Measurements from ENCODE around the gene TOR1AIP1.

The TOR1AIP1 gene

GRCh38 chr1:179938752-179939151, 56.7 kb downstream of the TOR1AIP1 start (continued):
- TF ChIP-seq GLI2 (tag by site-specific recombination; IDR thresholded peaks at IDR 0.05; ENCODE audit: borderline replicate concordance, low read depth) (no peak), ZNF354C (tag by site-specific recombination; IDR thresholded peaks at IDR 0.05; ENCODE audit: borderline replicate concordance, low read depth) (no peak), ZEB2 (tag by site-specific recombination; IDR thresholded peaks at IDR 0.05) (peak; percentile 61; the same call in 1 of the 2 replicates), BCL6B (tag by site-specific recombination; IDR thresholded peaks at IDR 0.05) (no peak), ZNF24 (tag by site-specific recombination; IDR thresholded peaks at IDR 0.05) (peak; percentile 47; the same call in 1 of the 2 replicates), ZNF654 (tag by site-specific recombination; IDR thresholded peaks at IDR 0.05; ENCODE audit: low read depth) (no peak), SCRT2 (tag by site-specific recombination; IDR thresholded peaks at IDR 0.05) (no peak), ZNF2 (tag by site-specific recombination; IDR thresholded peaks at IDR 0.05) (no peak), ZNF391 (tag by site-specific recombination; IDR thresholded peaks at IDR 0.05; ENCODE audit: borderline replicate concordance, low read depth) (no peak), CTCF (tag by site-specific recombination; IDR thresholded peaks at IDR 0.05) (no peak), ZBTB17 (tag by site-specific recombination; IDR thresholded peaks at IDR 0.05) (peak; percentile 84), ZNF792 (tag by site-specific recombination; IDR thresholded peaks at IDR 0.05) (no peak), KLF10 (tag by site-specific recombination; IDR thresholded peaks at IDR 0.05) (no peak), ZNF37A (tag by site-specific recombination; IDR thresholded peaks at IDR 0.05) (no peak), ZNF398 (tag by site-specific recombination; IDR thresholded peaks at IDR 0.05) (no peak), ZNF645 (tag by site-specific recombination; IDR thresholded peaks at IDR 0.05) (no peak), RBAK (tag by site-specific recombination; IDR thresholded peaks at IDR 0.05) (no peak), ZNF302 (tag by site-specific recombination; IDR thresholded peaks at IDR 0.05; ENCODE audit: low read depth) (no peak), HOXD13 (CRISPR knock-in tag; IDR thresholded peaks at IDR 0.05; ENCODE audit: borderline replicate concordance) (no peak), TCF7L2 (IDR thresholded peaks at IDR 0.05; ENCODE audit: borderline replicate concordance, low read depth, low read length) (peak; percentile 99), ZNF660 (tag by site-specific recombination; IDR thresholded peaks at IDR 0.05) (no peak), ZNF514 (tag by site-specific recombination; IDR thresholded peaks at IDR 0.05) (no peak), ZNF677 (tag by site-specific recombination; IDR thresholded peaks at IDR 0.05) (no peak), ZFP69B (tag by site-specific recombination; IDR thresholded peaks at IDR 0.05) (no peak), ZNF211 (tag by site-specific recombination; IDR thresholded peaks at IDR 0.05; ENCODE audit: low read depth) (no peak)
- TF ChIP-seq, protein P1, sequence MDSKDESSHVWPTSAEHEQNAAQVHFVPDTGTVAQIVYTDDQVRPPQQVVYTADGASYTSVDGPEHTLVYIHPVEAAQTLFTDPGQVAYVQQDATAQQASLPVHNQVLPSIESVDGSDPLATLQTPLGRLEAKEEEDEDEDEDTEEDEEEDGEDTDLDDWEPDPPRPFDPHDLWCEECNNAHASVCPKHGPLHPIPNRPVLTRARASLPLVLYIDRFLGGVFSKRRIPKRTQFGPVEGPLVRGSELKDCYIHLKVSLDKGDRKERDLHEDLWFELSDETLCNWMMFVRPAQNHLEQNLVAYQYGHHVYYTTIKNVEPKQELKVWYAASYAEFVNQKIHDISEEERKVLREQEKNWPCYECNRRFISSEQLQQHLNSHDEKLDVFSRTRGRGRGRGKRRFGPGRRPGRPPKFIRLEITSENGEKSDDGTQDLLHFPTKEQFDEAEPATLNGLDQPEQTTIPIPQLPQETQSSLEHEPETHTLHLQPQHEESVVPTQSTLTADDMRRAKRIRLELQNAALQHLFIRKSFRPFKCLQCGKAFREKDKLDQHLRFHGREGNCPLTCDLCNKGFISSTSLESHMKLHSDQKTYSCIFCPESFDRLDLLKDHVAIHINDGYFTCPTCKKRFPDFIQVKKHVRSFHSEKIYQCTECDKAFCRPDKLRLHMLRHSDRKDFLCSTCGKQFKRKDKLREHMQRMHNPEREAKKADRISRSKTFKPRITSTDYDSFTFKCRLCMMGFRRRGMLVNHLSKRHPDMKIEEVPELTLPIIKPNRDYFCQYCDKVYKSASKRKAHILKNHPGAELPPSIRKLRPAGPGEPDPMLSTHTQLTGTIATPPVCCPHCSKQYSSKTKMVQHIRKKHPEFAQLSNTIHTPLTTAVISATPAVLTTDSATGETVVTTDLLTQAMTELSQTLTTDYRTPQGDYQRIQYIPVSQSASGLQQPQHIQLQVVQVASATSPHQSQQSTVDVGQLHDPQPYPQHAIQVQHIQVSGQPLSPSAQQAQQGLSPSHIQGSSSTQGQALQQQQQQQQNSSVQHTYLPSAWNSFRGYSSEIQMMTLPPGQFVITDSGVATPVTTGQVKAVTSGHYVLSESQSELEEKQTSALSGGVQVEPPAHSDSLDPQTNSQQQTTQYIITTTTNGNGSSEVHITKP (tag by site-specific recombination; IDR thresholded peaks at IDR 0.05) = peak; percentile 71
- TF ChIP-seq, protein P2, sequence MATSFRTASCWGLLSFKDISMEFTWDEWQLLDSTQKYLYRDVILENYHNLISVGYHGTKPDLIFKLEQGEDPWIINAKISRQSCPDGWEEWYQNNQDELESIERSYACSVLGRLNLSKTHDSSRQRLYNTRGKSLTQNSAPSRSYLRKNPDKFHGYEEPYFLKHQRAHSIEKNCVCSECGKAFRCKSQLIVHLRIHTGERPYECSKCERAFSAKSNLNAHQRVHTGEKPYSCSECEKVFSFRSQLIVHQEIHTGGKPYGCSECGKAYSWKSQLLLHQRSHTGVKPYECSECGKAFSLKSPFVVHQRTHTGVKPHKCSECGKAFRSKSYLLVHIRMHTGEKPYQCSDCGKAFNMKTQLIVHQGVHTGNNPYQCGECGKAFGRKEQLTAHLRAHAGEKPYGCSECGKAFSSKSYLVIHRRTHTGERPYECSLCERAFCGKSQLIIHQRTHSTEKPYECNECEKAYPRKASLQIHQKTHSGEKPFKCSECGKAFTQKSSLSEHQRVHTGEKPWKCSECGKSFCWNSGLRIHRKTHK (tag by site-specific recombination; IDR thresholded peaks at IDR 0.05) = no peak
- TF ChIP-seq, protein P3, sequence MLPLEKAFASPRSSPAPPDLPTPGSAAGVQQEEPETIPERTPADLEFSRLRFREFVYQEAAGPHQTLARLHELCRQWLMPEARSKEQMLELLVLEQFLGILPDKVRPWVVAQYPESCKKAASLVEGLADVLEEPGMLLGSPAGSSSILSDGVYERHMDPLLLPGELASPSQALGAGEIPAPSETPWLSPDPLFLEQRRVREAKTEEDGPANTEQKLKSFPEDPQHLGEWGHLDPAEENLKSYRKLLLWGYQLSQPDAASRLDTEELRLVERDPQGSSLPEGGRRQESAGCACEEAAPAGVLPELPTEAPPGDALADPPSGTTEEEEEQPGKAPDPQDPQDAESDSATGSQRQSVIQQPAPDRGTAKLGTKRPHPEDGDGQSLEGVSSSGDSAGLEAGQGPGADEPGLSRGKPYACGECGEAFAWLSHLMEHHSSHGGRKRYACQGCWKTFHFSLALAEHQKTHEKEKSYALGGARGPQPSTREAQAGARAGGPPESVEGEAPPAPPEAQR (tag by site-specific recombination; IDR thresholded peaks at IDR 0.05) = no peak

Data from HEK293 (cell line).